Measurements from ENCODE around the gene PNMA6E.

Gene PNMA6E

DNA sequence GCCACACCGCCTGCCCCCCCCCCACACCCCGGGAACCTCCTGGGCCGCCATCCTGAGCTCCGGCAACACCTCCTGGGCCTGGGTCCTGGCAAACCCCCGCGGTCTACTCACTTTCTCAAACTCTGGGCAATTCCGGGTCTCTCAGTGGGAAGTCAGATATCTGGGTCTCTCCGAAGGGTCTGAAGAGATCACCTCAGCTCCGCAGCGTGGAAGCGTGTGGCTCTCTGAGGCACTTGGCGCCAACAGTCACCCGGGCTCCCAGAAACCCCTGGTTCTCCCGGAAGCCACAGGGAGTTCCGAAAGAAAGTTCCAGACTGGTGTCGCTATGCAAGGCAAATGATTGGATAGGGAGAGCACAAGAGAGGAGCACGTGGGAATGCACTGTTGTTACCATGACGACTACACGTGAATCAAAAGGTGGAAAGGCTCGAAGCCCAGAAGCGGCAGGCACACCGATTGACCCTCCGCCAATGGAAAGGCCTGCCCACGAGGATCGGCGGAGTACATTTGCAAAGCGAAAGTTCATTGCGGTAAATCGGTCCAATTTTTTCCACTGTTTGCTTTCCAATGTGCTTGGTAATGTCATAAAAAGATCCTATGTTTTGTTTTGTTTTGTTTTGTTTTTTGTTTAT, at the start of gene PNMA6E:
Gene PNMA6E, minus strand, starts transcription at position 218 of the 632 bp plus-strand sequence. CDS start 2,501 bp downstream, outside the sequence.
- H3K36me3 ChIP-seq (ENCODE audit: control insufficient read depth, insufficient read depth, low read length), result no peaks in the 10 kb centered on the region
- H3K9ac ChIP-seq (ENCODE audit: low read length), result no peak within 1 kb of the TSS
- no peaks in the 10 kb centered on the region for H3K9me3 ChIP-seq (ENCODE audit: control insufficient read depth, low read length)
- no peaks in the 10 kb centered on the region for H3K27me3 ChIP-seq (ENCODE audit: control insufficient read depth, insufficient read depth, low read length)
- H3K4me1 ChIP-seq (ENCODE audit: control insufficient read depth, insufficient read depth, low read length), result no peaks in the 10 kb centered on the region
- no peak within 1 kb of the TSS for H3K4me3 ChIP-seq (ENCODE audit: low read length)

DNA sequence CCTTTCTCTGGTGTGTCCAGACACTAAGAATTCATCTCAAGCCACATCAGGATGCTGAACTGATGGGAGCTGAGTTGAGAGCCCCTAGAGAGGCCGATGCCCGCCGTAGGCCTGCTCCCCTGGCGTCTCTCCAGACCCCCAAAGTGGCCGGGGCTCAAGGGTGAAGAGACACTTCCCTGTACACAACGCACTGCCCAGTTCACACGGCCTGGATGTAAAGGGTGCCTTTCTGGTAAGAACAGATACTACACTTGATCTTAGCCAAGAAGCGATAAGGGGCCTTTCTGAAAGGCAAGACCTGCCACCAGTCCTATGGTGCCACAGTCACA, 49.8 kb upstream of the PNMA6E start:
- H3K4me3 ChIP-seq (ENCODE audit: low read length), result no peak overlapping the region
- H3K36me3 ChIP-seq (ENCODE audit: control insufficient read depth, insufficient read depth, low read length), result no peaks in the 10 kb centered on the region
- no peaks in the 10 kb centered on the region for H3K4me1 ChIP-seq (ENCODE audit: control insufficient read depth, insufficient read depth, low read length)

DNA sequence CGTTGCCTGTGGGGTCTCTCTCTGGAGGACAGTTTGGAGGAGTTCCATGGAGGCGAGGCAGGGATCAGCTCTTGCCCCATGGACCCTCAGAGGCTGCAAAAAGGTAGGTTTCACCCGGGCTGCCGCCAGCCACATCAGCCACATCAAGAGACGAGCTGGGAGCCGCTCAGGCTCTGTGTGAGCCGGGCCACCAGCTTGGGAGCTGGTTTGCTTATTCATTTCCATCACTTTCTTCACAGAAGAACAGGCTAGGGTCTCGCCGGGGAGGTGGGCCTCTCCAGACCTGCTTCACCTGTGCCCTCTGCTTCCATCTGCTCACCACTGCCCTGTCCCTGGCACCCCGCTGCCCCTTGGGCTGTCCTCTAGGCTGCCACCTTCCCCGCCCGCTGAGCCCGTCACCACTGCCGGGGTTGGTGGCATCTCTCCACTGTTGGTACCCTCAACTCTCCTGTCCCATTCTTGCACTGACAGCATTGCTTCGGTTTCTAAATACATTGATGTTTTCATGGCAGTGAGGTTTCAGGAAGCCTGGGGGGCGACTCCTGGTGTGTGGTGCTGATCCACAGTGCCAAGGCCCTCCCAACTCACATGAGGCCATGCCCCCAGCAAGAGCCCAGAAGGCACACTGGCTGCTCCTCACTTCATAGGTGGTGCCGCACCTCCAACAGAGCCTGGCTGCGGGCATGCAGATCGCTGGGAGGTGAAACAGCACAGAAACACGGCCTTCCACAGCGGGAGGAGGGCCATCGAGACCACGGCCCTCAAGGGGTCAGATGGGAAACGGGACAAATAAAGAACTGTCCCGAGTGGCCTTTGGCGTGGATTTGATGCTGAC, 49.2 kb upstream of the PNMA6E start:
- Histone ChIP-seq H3K4me3 (ENCODE audit: low read length) (no peak overlapping the region), H3K9ac (ENCODE audit: low read length) (no peak overlapping the region), H3K27me3 (ENCODE audit: control insufficient read depth, insufficient read depth, low read length) (no peaks in the 10 kb centered on the region), H3K4me1 (ENCODE audit: control insufficient read depth, insufficient read depth, low read length) (no peaks in the 10 kb centered on the region), H3K9me3 (ENCODE audit: control insufficient read depth, low read length) (no peaks in the 10 kb centered on the region), H3K36me3 (ENCODE audit: control insufficient read depth, insufficient read depth, low read length) (no peaks in the 10 kb centered on the region)

More for the DNA sequence above, 49.8 kb upstream of the PNMA6E start:
- H3K9me3 ChIP-seq (ENCODE audit: control insufficient read depth, low read length), result no peaks in the 10 kb centered on the region
- no peaks in the 10 kb centered on the region for H3K27me3 ChIP-seq (ENCODE audit: control insufficient read depth, insufficient read depth, low read length)
- no peak overlapping the region for H3K9ac ChIP-seq (ENCODE audit: low read length)

DNA sequence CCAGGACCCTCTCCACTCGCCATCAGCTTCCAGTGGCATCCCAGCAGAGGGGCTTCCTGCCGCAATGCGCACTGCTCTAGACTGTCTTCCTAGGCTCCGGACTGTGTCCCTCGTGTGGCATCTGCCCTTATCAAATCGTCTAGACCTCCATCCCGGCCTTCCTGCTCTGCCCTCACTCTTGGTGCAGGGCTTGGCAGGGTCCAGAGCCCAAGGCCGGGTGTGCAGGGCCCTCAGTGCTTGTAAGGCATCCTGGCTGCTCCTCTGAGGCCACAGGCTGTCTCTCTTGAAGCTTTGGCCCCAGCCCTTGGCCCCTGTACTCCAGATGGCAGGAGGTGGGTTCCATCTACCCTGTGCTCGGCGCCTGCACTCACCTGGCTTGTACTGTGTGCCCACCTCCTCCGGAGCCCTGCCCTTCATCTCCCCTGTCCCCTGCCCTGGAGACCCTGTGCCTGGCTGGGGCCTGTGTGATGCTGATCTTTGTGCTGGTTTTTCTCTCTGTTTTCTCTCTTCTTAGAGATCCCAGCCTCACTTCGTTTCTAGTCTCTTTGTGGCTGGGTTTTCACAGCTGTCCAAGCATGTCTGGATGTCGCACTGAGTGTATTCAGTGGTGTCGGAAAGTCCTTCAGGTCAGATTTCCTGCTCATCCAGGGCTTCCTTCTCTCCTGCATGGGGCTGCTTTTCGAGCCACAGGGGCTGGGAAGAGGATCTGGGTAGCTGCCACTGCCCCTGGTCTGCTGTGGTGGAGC, 48.4 kb upstream of the PNMA6E start:
- H3K9me3 ChIP-seq (ENCODE audit: control insufficient read depth, low read length), result no peaks in the 10 kb centered on the region
- H3K27me3 ChIP-seq (ENCODE audit: control insufficient read depth, insufficient read depth, low read length), result no peaks in the 10 kb centered on the region
- no peak overlapping the region for H3K9ac ChIP-seq (ENCODE audit: low read length)
- no peaks in the 10 kb centered on the region for H3K36me3 ChIP-seq (ENCODE audit: control insufficient read depth, insufficient read depth, low read length)
- H3K4me3 ChIP-seq (ENCODE audit: low read length), result no peak overlapping the region
- no peaks in the 10 kb centered on the region for H3K4me1 ChIP-seq (ENCODE audit: control insufficient read depth, insufficient read depth, low read length)

DNA sequence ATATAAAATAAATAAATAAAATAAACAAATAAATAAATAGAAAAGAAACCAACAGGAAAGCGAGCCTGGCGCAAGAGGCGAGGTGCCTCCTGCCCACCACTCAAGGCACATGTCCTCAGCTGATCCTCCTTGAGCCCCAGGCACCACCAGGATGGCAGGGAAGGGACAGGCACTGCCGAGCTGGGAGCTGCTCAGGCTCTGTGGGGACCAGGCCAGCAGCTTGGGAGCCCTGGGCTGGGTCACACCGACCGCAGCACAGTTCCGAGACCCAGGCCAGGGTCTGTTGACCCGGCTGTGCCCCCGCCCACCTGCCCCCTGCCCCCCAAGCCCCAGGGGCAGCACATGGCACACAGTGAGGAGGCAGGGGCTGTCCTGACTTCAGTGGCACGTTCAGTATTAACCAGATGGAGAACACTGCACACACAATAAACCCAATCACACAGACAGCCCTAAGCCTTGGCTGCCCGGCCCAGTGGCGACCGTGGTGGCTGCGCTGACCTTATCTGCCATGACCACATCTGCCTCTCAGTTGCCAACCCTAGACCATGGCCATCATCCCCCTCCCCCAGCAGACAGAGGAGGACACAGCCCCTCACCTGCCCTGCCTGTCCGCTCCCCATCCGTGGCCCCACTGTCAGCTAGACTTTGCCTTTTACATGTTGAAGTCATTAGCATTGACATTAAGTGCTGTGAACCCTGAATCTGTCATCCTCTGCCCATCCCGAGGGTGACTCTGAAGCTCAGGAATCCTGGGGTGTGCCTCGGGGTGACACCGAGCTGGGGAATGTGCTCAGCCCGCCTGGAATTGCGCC, 47.6 kb upstream of the PNMA6E start:
- H3K4me3 ChIP-seq (ENCODE audit: low read length), result no peak overlapping the region
- no peaks in the 10 kb centered on the region for H3K9me3 ChIP-seq (ENCODE audit: control insufficient read depth, low read length)
- H3K36me3 ChIP-seq (ENCODE audit: control insufficient read depth, insufficient read depth, low read length), result no peaks in the 10 kb centered on the region
- no peaks in the 10 kb centered on the region for H3K27me3 ChIP-seq (ENCODE audit: control insufficient read depth, insufficient read depth, low read length)
- H3K4me1 ChIP-seq (ENCODE audit: control insufficient read depth, insufficient read depth, low read length), result no peaks in the 10 kb centered on the region
- no peak overlapping the region for H3K9ac ChIP-seq (ENCODE audit: low read length)

DNA sequence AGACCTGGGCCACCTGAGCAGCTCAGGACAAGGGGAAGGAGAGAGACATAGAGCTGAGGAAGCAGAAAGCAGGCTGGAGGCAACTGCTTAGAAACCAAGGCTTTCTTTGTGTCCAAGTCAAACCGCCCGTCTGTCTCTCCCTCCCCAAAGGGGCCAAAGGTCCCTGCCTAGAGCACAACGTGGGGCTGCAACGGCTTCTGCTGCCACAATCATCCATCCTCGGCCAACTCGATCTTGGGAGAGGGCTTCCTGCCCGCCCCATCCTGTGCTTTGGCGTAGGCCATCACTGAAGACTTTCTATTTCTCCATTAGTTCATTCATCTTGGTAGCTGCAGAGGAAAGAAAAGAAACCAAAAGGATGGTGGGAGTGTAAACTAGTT, 46.4 kb upstream of the PNMA6E start:
- H3K36me3 ChIP-seq (ENCODE audit: control insufficient read depth, insufficient read depth, low read length), result no peaks in the 10 kb centered on the region
- H3K9me3 ChIP-seq (ENCODE audit: control insufficient read depth, low read length), result no peaks in the 10 kb centered on the region
- H3K4me1 ChIP-seq (ENCODE audit: control insufficient read depth, insufficient read depth, low read length), result no peaks in the 10 kb centered on the region
- no peak overlapping the region for H3K4me3 ChIP-seq (ENCODE audit: low read length)
- no peak overlapping the region for H3K9ac ChIP-seq (ENCODE audit: low read length)
- no peaks in the 10 kb centered on the region for H3K27me3 ChIP-seq (ENCODE audit: control insufficient read depth, insufficient read depth, low read length)

DNA sequence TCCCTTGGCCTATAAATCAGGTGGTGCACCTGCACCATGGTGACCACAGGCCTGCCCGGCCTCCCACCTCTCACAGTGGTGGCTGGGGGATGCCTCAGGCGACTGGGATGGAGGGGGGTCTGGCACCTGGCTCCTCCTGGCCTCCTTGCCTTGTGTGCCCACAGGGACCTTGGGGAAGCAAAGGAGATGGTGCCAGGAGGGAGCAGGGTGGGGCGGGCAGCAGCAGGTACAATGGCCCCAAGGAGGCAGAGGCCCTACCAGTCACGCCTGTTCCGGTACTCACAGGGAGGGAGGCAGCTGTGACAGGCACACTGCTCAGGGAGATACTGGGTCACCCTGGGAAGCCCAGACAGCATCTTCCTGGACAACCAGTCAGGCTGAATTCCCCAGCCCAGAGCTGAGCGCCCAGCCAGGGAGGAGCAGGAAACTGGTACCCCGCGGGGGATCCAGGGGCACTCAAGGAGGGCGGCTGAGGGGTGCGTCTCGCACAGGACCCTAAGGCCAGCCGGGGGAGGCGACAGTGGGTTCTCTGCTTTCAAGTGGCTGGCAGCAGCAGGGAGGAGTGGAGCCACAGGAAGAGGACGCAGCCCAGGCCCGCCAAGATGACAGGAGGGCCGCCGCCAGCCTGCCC, 45.9 kb upstream of the PNMA6E start:
- H3K4me3 ChIP-seq (ENCODE audit: low read length), result no peak overlapping the region
- no peaks in the 10 kb centered on the region for H3K27me3 ChIP-seq (ENCODE audit: control insufficient read depth, insufficient read depth, low read length)
- no peaks in the 10 kb centered on the region for H3K9me3 ChIP-seq (ENCODE audit: control insufficient read depth, low read length)
- no peaks in the 10 kb centered on the region for H3K36me3 ChIP-seq (ENCODE audit: control insufficient read depth, insufficient read depth, low read length)
- no peak overlapping the region for H3K9ac ChIP-seq (ENCODE audit: low read length)
- H3K4me1 ChIP-seq (ENCODE audit: control insufficient read depth, insufficient read depth, low read length), result no peaks in the 10 kb centered on the region

DNA sequence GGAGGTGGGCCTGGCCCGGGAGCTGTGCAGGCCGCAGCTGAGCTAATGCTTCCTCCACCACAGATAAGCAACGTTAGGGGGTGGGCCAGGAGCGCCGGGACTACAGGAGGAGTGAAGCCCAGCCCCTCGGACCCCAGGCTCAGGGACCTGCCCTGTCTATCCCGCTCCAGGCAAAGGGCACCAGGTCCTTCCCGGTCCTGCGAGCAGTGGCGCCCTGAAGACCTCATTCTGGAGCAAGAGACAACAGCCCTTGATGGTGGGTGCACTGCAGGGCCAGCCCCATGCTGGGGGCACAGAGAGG, 45.4 kb upstream of the PNMA6E start:
- H3K9me3 ChIP-seq (ENCODE audit: control insufficient read depth, low read length), result no peaks in the 10 kb centered on the region
- no peak overlapping the region for H3K9ac ChIP-seq (ENCODE audit: low read length)
- no peaks in the 10 kb centered on the region for H3K27me3 ChIP-seq (ENCODE audit: control insufficient read depth, insufficient read depth, low read length)
- no peaks in the 10 kb centered on the region for H3K4me1 ChIP-seq (ENCODE audit: control insufficient read depth, insufficient read depth, low read length)
- H3K4me3 ChIP-seq (ENCODE audit: low read length), result no peak overlapping the region
- no peaks in the 10 kb centered on the region for H3K36me3 ChIP-seq (ENCODE audit: control insufficient read depth, insufficient read depth, low read length)

DNA sequence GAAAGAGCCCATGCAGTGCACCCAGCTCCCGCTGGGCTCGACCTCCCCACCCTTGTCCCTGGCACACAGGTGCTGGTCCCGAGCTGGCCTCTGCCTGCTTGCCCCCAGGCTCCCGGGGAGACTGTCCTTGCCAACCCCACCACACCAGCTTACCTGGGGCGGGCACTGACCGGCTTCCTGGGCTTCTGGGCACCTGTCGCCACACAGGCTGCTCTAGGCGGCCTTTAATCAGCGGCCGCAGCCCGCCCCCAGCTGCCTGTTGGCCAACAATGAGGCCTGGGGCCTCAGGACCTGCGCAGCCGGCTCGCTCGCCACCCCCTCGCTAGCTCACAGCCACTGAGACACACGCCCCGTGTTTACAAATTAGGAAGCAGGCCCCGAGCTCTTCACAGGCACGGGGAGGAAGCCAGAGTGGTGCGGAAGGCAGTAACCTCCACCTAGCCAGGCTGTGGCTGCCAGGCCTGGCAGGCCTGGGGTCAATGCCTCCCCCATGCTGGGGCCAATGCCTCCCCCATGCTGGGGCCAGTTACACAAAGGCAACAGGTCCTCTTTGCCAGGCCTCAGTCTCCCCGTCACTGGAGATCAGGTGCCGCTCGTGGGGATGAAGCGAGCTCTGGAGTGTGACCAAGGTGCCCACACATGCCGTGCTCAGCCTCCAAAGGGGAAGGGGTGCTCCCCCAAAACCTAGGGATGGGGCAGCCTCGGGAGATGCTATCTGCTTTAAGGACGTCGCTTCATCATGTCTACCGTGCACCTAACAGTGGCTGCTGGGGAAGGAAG, 44.9 kb upstream of the PNMA6E start, which contains the start of gene TREX2:
Gene TREX2, minus strand, starts transcription at position 201 of the 780 bp plus-strand sequence. CDS start 626 bp downstream, outside the sequence.
- Histone ChIP-seq H3K36me3 (ENCODE audit: control insufficient read depth, insufficient read depth, low read length) (no peaks in the 10 kb centered on the region), H3K9ac (ENCODE audit: low read length) (no peak within 1 kb of the TSS), H3K9me3 (ENCODE audit: control insufficient read depth, low read length) (no peaks in the 10 kb centered on the region), H3K4me3 (ENCODE audit: low read length) (no peak within 1 kb of the TSS), H3K4me1 (ENCODE audit: control insufficient read depth, insufficient read depth, low read length) (no peaks in the 10 kb centered on the region), H3K27me3 (ENCODE audit: control insufficient read depth, insufficient read depth, low read length) (no peaks in the 10 kb centered on the region)

DNA sequence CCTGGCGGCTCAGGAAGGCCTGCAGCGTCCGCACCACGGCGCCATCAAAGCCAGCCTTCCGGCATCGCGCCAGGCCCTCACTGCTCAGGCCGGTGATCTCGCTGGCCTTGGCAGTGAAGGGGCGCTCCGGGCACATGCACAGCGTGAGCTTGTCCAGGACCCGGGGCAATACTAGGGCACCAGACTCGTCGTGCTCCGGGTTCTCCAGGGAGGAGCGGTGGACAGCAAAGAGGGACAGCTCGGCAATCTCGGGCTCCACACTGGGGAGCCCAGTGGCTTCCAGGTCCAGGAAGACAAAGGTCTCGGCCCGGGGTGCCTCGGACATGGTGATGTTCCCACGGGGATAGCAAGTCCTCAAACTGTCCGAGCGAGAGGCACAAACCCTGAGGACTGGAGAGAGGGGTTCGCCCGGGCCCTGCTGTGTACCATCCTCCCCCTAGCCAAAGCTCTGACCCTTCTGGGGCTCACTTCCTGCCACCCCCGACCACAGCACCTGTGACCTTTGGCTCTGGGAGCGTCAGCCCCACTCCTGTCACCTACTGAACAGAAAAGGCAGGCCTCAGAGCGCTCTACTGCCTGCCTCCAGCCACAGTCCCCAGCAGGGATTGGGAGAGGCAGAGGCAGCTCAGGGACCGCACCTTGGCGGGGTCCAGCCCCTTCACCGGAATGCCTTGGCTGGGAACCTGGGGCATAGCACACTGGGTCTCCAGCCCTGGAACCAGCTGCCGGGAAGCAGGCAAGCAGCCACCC, 44.1 kb upstream of the PNMA6E start:
- Histone ChIP-seq H3K36me3 (ENCODE audit: control insufficient read depth, insufficient read depth, low read length) (no peaks in the 10 kb centered on the region), H3K27me3 (ENCODE audit: control insufficient read depth, insufficient read depth, low read length) (no peaks in the 10 kb centered on the region), H3K4me1 (ENCODE audit: control insufficient read depth, insufficient read depth, low read length) (no peaks in the 10 kb centered on the region), H3K9ac (ENCODE audit: low read length) (no peak overlapping the region), H3K9me3 (ENCODE audit: control insufficient read depth, low read length) (no peaks in the 10 kb centered on the region), H3K4me3 (ENCODE audit: low read length) (no peak overlapping the region)
